ENCODE data around the gene BEX4. TPM values are rescaled to one million over a fixed set of nuclear protein-coding genes. Genes with fewer than 3 reads are reported as not detected.

Gene BEX4
- total and polyA plus RNA-seq, 9 of the 15 experiments (the other 6 are each of a cell fraction or from before 2014, with no cell fraction given): 74.6 to 399 (median 154) TPM

- TF ChIP-seq CUX1 (CRISPR knock-in tag; IDR thresholded peaks at IDR 0.05) (no peak), MAFK (IDR thresholded peaks at IDR 0.05; ENCODE audit: low read length) (no peak), SMAD4 (CRISPR knock-in tag; conservative IDR thresholded peaks at IDR 0.05) (peak; percentile 91), NFATC3 (IDR thresholded peaks at IDR 0.05) (no peak), ZC3H8 (IDR thresholded peaks at IDR 0.05) (no peak), EHMT2 (IDR thresholded peaks at IDR 0.05) (no peak), ZBTB2 (IDR thresholded peaks at IDR 0.05) (peak; percentile 73; the same call in 1 of the 2 replicates), NCOR1 (IDR thresholded peaks at IDR 0.05) (peak; percentile 93), CBX3 (IDR thresholded peaks at IDR 0.05; ENCODE audit: borderline replicate concordance in 1 of 2, low read length in 2 of 2) (no peak), PBX2 (CRISPR knock-in tag; IDR thresholded peaks at IDR 0.05; ENCODE audit: low read depth) (no peak), PBX2 (tag; conservative IDR thresholded peaks at IDR 0.05; ENCODE audit: low read depth) (peak; percentile 62), MEF2D (tag; conservative IDR thresholded peaks at IDR 0.05; ENCODE audit: low read depth) (no peak), MLX (CRISPR knock-in tag; conservative IDR thresholded peaks at IDR 0.05) (no peak), HMBOX1 (IDR thresholded peaks at IDR 0.05) (no peak), WHSC1 (IDR thresholded peaks at IDR 0.05; ENCODE audit: low read length) (no peak), HMG20A (CRISPR knock-in tag; conservative IDR thresholded peaks at IDR 0.05) (no peak), ZFP1 (CRISPR knock-in tag; IDR thresholded peaks at IDR 0.05) (no peak), MAX (CRISPR knock-in tag; IDR thresholded peaks at IDR 0.05) (no peak), ZNF184 (CRISPR knock-in tag; IDR thresholded peaks at IDR 0.05) (no peak), RHOXF2B (CRISPR knock-in tag; conservative IDR thresholded peaks at IDR 0.05) (no peak)
Measured at GRCh38 chrX:103233263-103233662, 18.4 kb downstream of the BEX4 start (continued).

All from K562 (cell line).